ENCODE measurements around the gene OR2D3. TPM values are rescaled to one million over a fixed set of nuclear protein-coding genes. Genes with fewer than 3 reads are reported as not detected.

The OR2D3 gene
- total and polyA plus RNA-seq, 9 of the 15 experiments (the other 6 are each of a cell fraction or from before 2014, with no cell fraction given) = 0.42 TPM; not detected in 8

DNA sequence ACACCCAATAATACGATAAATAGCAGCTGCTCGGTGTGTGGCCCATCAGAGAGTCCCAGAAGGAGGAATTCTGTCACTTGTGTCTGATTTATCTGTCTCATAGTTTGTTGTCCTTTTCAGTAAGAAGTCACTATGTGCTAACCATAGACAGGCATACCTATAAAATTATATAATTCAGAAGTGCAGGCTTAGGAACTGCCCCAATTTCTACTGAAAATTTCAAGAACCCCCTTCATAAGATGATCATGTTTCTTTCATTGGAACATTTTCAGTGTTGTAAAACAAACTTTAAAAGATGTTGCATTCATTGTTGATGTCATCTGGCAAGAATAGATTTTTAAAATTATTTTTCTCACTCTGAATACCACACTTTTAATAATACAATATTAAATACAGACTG lies 28.4 kb upstream of the OR2D3 start, which contains the start of gene OR2D2 (continued):
- TF ChIP-seq, protein P1, sequence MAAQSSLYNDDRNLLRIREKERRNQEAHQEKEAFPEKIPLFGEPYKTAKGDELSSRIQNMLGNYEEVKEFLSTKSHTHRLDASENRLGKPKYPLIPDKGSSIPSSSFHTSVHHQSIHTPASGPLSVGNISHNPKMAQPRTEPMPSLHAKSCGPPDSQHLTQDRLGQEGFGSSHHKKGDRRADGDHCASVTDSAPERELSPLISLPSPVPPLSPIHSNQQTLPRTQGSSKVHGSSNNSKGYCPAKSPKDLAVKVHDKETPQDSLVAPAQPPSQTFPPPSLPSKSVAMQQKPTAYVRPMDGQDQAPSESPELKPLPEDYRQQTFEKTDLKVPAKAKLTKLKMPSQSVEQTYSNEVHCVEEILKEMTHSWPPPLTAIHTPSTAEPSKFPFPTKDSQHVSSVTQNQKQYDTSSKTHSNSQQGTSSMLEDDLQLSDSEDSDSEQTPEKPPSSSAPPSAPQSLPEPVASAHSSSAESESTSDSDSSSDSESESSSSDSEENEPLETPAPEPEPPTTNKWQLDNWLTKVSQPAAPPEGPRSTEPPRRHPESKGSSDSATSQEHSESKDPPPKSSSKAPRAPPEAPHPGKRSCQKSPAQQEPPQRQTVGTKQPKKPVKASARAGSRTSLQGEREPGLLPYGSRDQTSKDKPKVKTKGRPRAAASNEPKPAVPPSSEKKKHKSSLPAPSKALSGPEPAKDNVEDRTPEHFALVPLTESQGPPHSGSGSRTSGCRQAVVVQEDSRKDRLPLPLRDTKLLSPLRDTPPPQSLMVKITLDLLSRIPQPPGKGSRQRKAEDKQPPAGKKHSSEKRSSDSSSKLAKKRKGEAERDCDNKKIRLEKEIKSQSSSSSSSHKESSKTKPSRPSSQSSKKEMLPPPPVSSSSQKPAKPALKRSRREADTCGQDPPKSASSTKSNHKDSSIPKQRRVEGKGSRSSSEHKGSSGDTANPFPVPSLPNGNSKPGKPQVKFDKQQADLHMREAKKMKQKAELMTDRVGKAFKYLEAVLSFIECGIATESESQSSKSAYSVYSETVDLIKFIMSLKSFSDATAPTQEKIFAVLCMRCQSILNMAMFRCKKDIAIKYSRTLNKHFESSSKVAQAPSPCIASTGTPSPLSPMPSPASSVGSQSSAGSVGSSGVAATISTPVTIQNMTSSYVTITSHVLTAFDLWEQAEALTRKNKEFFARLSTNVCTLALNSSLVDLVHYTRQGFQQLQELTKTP (IDR thresholded peaks at IDR 0.05; ENCODE audit: low read depth in 1 of 2, partially characterized antibody in 2 of 2) = no peak
- no peak for TF ChIP-seq CHD2 (IDR thresholded peaks at IDR 0.05; ENCODE audit: low read depth, low read length)

DNA sequence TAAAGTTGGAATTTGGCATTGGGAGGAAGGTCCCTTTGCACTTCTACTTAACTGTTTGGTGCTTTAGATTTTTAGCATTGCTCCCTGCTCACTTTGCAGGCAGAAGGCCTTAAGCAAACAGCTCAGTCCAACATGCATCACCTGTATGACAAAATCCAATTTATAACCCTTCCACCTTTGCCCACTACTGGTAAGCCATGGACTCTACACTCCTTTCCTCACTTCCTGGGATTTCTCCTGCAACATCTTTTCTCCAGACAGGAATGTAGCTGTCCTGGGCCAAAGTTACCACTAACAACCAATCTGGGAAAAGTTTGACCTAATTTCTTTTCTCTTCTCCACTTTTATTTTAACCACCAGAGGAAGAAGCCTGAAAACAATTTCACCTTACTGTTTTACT lies 26.7 kb upstream of the OR2D3 start:
- no peaks in the 10 kb centered on the region for H4K20me1 ChIP-seq (replicated peaks; ENCODE audit: control insufficient read depth, insufficient read depth, low read length)
- no peaks in the 10 kb centered on the region for H3K9me3 ChIP-seq (replicated peaks; ENCODE audit: control insufficient read depth, insufficient read depth, low read depth, low read length)
- FAIRE-seq = no peak
- no peaks in the 10 kb centered on the region for H3K36me3 ChIP-seq (ENCODE audit: control insufficient read depth, insufficient read depth, low read length)
- no peak overlapping the region for H3K9ac ChIP-seq (ENCODE audit: insufficient read depth in 1 of 2, low read depth in 2 of 2, low read length in 2 of 2)
- H3K27ac ChIP-seq (ENCODE audit: extremely low read depth, low read depth, low read length) = no peak overlapping the region
- H3K4me3 ChIP-seq = no peak overlapping the region
- ChIA-PET POLR2A (no interaction called here), CTCF (ENCODE audit: low intra/inter-chr PET ratio) (no interaction called here)
- no peaks in the 10 kb centered on the region for H3K27me3 ChIP-seq (ENCODE audit: control insufficient read depth in 2 of 2, insufficient read depth in 2 of 2, low read length in 2 of 2)
- intact Hi-C loops (cut with micrococcal nuclease) (no loop called here), in situ Hi-C loops (cut with MboI) (no loop called here)
- no peaks in the 10 kb centered on the region for H3K4me1 ChIP-seq (replicated peaks in 1 of 2; ENCODE audit: control insufficient read depth in 2 of 2, insufficient read depth in 2 of 2, low read length in 2 of 2)
- BruUV-seq (replicated peaks) = no TSS peak
- no peaks in the 10 kb centered on the region for H3K79me2 ChIP-seq (ENCODE audit: control insufficient read depth, insufficient read depth, low read length)
- H3K9me1 ChIP-seq (ENCODE audit: control insufficient read depth, insufficient read depth, low read length) = no peaks in the 10 kb centered on the region
- ATAC-seq = no peak
- TF ChIP-seq, protein P2, sequence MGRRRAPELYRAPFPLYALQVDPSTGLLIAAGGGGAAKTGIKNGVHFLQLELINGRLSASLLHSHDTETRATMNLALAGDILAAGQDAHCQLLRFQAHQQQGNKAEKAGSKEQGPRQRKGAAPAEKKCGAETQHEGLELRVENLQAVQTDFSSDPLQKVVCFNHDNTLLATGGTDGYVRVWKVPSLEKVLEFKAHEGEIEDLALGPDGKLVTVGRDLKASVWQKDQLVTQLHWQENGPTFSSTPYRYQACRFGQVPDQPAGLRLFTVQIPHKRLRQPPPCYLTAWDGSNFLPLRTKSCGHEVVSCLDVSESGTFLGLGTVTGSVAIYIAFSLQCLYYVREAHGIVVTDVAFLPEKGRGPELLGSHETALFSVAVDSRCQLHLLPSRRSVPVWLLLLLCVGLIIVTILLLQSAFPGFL (CRISPR knock-in tag; IDR thresholded peaks at IDR 0.05) = no peak
- TF ChIP-seq FOXK2 (conservative IDR thresholded peaks at IDR 0.05 in 1 of 2, IDR thresholded peaks at IDR 0.05 in 1 of 2; ENCODE audit: low read depth in 2 of 2) = no peak
- TF ChIP-seq POLR2A (conservative IDR thresholded peaks at IDR 0.05) = no peak
- no peak for DNase-seq (ENCODE audit: extremely low read depth in 1 of 4, low spot score in 3 of 4)
- H2AFZ ChIP-seq (ENCODE audit: low read depth, low read length) = no peak overlapping the region
- no peak overlapping the region for H3K4me2 ChIP-seq (ENCODE audit: insufficient read depth, low read length)
